Measurements from ENCODE around the gene B2M. TPM values are rescaled to one million over a fixed set of nuclear protein-coding genes. Genes with fewer than 3 reads are reported as not detected.

Gene B2M
- total and polyA plus RNA-seq, 10 of the 15 experiments (the other 5 are each of a cell fraction or from before 2014, with no cell fraction given), result 2,901 to 22,794 (median 8,374) TPM

DNA sequence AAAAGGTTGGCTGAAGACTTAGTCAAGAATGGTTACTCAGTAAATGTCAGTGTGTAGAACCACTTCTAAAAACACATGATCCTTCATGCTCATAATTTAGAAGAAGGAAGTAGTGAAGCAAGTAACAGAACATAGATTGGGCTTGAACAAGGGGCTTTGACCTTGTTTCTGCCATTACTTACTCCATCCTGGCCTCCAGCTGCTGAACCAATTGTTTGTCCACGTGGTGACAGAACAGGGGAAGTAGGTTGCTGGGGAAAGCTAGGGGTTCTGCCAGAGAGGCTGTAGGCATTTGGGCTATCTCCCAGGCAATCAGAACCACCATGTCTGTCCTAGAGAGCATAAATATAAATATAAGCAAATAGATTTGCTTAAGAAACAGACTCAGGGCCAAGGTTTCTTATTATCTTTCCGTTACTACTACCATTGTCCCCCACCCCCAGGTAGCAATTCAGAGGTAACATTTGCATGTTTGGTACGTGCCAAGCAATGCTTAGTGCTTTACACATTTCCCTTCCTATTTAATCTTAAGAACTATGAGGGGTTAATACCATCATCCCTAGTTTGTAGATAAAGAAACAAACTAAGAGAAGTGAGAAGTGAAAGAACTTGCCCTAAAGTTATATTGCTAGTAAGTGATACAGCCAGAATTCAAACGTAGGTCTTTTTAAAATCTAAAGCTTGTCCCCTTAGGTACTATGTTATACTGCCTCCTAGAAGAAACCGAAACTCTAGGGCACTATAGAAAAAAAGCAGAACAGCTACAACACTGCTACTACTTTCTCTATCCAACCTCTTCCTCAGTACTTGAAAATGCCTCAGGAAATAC, 44.9 kb upstream of the B2M start (continued):
- TF ChIP-seq RELB (IDR thresholded peaks at IDR 0.05; ENCODE audit: low read depth) (no peak), HDGF (IDR thresholded peaks at IDR 0.05) (no peak), POLR2AphosphoS5 (IDR thresholded peaks at IDR 0.05; ENCODE audit: low read length) (no peak), CHD2 (IDR thresholded peaks at IDR 0.05; ENCODE audit: borderline replicate concordance, low read depth, low read length) (no peak), NR2C2 (IDR thresholded peaks at IDR 0.05; ENCODE audit: borderline replicate concordance, control insufficient read depth, insufficient read length, low read depth) (no peak), NKRF (conservative IDR thresholded peaks at IDR 0.05) (no peak), NRF1 (conservative IDR thresholded peaks at IDR 0.05; ENCODE audit: low read depth, low read length) (no peak), IKZF2 (IDR thresholded peaks at IDR 0.05) (peak in 1 of 2 experiments; percentile 6; a peak in 1 of 4 replicates), IRF5 (IDR thresholded peaks at IDR 0.05; ENCODE audit: borderline replicate concordance) (no peak), CBX3 (IDR thresholded peaks at IDR 0.05; ENCODE audit: borderline replicate concordance, low read depth) (no peak), MEF2A (IDR thresholded peaks at IDR 0.05; ENCODE audit: insufficient read depth, low read depth, low read length) (no peak), BHLHE40 (IDR thresholded peaks at IDR 0.05; ENCODE audit: borderline replicate concordance in 1 of 2, low read depth in 2 of 2, low read length in 1 of 2) (peak; percentile 42 to 58; a peak in 2 of 4 replicates), SMC3 (IDR thresholded peaks at IDR 0.05; ENCODE audit: borderline replicate concordance, low read length) (peak; percentile 14; the same call in 1 of the 2 replicates), BACH1 (IDR thresholded peaks at IDR 0.05; ENCODE audit: borderline replicate concordance) (no peak), PAX5 (IDR thresholded peaks at IDR 0.05; ENCODE audit: borderline replicate concordance, low read depth, low read length) (no peak)
- TF ChIP-seq, protein P1, sequence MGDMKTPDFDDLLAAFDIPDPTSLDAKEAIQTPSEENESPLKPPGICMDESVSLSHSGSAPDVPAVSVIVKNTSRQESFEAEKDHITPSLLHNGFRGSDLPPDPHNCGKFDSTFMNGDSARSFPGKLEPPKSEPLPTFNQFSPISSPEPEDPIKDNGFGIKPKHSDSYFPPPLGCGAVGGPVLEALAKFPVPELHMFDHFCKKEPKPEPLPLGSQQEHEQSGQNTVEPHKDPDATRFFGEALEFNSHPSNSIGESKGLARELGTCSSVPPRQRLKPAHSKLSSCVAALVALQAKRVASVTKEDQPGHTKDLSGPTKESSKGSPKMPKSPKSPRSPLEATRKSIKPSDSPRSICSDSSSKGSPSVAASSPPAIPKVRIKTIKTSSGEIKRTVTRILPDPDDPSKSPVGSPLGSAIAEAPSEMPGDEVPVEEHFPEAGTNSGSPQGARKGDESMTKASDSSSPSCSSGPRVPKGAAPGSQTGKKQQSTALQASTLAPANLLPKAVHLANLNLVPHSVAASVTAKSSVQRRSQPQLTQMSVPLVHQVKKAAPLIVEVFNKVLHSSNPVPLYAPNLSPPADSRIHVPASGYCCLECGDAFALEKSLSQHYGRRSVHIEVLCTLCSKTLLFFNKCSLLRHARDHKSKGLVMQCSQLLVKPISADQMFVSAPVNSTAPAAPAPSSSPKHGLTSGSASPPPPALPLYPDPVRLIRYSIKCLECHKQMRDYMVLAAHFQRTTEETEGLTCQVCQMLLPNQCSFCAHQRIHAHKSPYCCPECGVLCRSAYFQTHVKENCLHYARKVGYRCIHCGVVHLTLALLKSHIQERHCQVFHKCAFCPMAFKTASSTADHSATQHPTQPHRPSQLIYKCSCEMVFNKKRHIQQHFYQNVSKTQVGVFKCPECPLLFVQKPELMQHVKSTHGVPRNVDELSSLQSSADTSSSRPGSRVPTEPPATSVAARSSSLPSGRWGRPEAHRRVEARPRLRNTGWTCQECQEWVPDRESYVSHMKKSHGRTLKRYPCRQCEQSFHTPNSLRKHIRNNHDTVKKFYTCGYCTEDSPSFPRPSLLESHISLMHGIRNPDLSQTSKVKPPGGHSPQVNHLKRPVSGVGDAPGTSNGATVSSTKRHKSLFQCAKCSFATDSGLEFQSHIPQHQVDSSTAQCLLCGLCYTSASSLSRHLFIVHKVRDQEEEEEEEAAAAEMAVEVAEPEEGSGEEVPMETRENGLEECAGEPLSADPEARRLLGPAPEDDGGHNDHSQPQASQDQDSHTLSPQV (IDR thresholded peaks at IDR 0.05), result 0 out of 2 replicates have a peak, but pooled peaks have one; percentile 17
- TF ChIP-seq, protein P2, sequence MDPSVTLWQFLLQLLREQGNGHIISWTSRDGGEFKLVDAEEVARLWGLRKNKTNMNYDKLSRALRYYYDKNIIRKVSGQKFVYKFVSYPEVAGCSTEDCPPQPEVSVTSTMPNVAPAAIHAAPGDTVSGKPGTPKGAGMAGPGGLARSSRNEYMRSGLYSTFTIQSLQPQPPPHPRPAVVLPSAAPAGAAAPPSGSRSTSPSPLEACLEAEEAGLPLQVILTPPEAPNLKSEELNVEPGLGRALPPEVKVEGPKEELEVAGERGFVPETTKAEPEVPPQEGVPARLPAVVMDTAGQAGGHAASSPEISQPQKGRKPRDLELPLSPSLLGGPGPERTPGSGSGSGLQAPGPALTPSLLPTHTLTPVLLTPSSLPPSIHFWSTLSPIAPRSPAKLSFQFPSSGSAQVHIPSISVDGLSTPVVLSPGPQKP (IDR thresholded peaks at IDR 0.05; ENCODE audit: low read depth, low read length), result no peak
